K562 (cell line): Measurements from ENCODE around the gene GSG1L2. TPM values are rescaled to one million over a fixed set of nuclear protein-coding genes. Genes with fewer than 3 reads are reported as not detected.

Source experiments
- ATAC-seq: fragments of 200-7000 bp; cut with Tn5 transposase; 3 replicates; pipeline ENCODE4 v1.9.1; 2020; ENCODE audit warnings: moderate library complexity
- BruUV-seq: library from RNA; stranded (reverse); fragments of 400-500 nt; replicated peaks from 2 replicates; lab custom pipeline; 2021; lab: Mats Ljungman, UMichigan
- CTCF ChIA-PET: fragments of 300-600 bp; formaldehyde crosslinking; extraction: SDS; loops from one replicate; lab custom pipeline; 2021; ENCODE audit warnings: low intra/inter-chr PET ratio; lab: Yijun Ruan, JAX
- POLR2A ChIA-PET: fragments of 300-600, 350-650 bp; sonication (Branson Sonifier 250); formaldehyde crosslinking; extraction: SDS; loops from one replicate; lab custom pipeline; 2021; ENCODE audit warnings: antibody characterized with exemption, inconsistent platforms; lab: Yijun Ruan, JAX
- DNase-seq, 4 experiments: peaks; one replicate each; pipeline versions ENCODE4 v3.0.0 to v3.0.0-alpha.2; 2011 to 2018; ENCODE audit warnings: low spot score in 3 of 4, mixed read lengths in 3 of 4; ENCODE audit errors: extremely low read depth in 1 of 4
- FAIRE-seq: peaks from 2 replicates; lab custom pipeline; 2011; peaks lifted over from hg19 to GRCh38; lab: Jason Lieb, UNC
- H2AFZ ChIP-seq: 2 replicates; pipeline ENCODE4 v1.6.0; 2011; ENCODE audit warnings: low read depth, low read length, control low read depth, inconsistent platforms
- H3K27ac ChIP-seq: fragments of 200-600 bp; 3 replicates; pipeline ENCODE4 v1.8.0; 2011; ENCODE audit warnings: low read depth, mild to moderate bottlenecking, control low read depth, inconsistent platforms, low read length, moderate library complexity, mixed read lengths; ENCODE audit errors: extremely low read depth
- H3K27me3 ChIP-seq, 2 experiments: fragments of 300-600 bp in 1 of 2; 2 replicates in 1 of 2; 3 replicates in 1 of 2; pipeline versions ENCODE4 v1.6.0 to v1.8.0; 2011; ENCODE audit warnings: inconsistent platforms in 2 of 2, low read length in 2 of 2, mild to moderate bottlenecking in 1 of 2, mixed read lengths in 1 of 2, moderate library complexity in 1 of 2; ENCODE audit not compliant: control insufficient read depth in 2 of 2, insufficient read depth in 2 of 2
- H3K36me3 ChIP-seq: fragments of 300-600 bp; 3 replicates; pipeline ENCODE4 v1.8.0; 2011; ENCODE audit warnings: mild to moderate bottlenecking, low read length, inconsistent platforms; ENCODE audit not compliant: control insufficient read depth, insufficient read depth
- H3K4me1 ChIP-seq, 2 experiments: fragments of 200-600 bp in 1 of 2; replicated peaks in 1 of 2; 2 replicates in 1 of 2; 3 replicates in 1 of 2; pipeline versions ENCODE4 v1.5.1 to v1.8.0; 2011; ENCODE audit warnings: inconsistent platforms in 2 of 2, low read length in 2 of 2, mild to moderate bottlenecking in 1 of 2, mixed read lengths in 1 of 2, moderate library complexity in 1 of 2; ENCODE audit not compliant: control insufficient read depth in 2 of 2, insufficient read depth in 2 of 2
- H3K4me2 ChIP-seq: 2 replicates; pipeline ENCODE4 v1.6.1; 2011; ENCODE audit warnings: low read length, control low read depth, inconsistent platforms, mixed read lengths; ENCODE audit not compliant: insufficient read depth
- H3K4me3 ChIP-seq: fragments of 200-600 bp; sonication (generic), shearing (Covaris generic); 2 replicates; pipeline ENCODE4 v1.5.1; 2016; ENCODE audit warnings: control low read depth, inconsistent platforms
- H3K79me2 ChIP-seq: fragments of 200-600 bp; 3 replicates; pipeline ENCODE4 v1.8.0; 2011; ENCODE audit warnings: low read length, inconsistent platforms; ENCODE audit not compliant: control insufficient read depth, insufficient read depth
- H3K9ac ChIP-seq, 2 experiments: 2 replicates each; pipeline versions ENCODE4 v1.6.0 to v1.6.1; 2011; ENCODE audit warnings: low read depth in 2 of 2, low read length in 2 of 2, control low read depth in 1 of 2, inconsistent platforms in 1 of 2, mild to moderate bottlenecking in 1 of 2, mixed read lengths in 1 of 2; ENCODE audit not compliant: insufficient read depth in 1 of 2
- H3K9me1 ChIP-seq: one replicate; pipeline ENCODE4 v1.6.0; 2011; ENCODE audit warnings: inconsistent platforms, mild to moderate bottlenecking, low read length, moderate library complexity; ENCODE audit not compliant: control insufficient read depth, insufficient read depth
- H3K9me3 ChIP-seq: replicated peaks from 2 replicates; pipeline ENCODE4 v1.5.1; 2011; ENCODE audit warnings: low read depth, low read length, inconsistent platforms; ENCODE audit not compliant: control insufficient read depth, insufficient read depth
- H4K20me1 ChIP-seq: replicated peaks from 2 replicates; pipeline ENCODE4 v1.6.1; 2011; ENCODE audit warnings: low read length, inconsistent platforms, mixed read lengths; ENCODE audit not compliant: control insufficient read depth, insufficient read depth
- CBX5 ChIP-seq: IDR thresholded peaks from 2 replicates; pipeline ENCODE4 v1.6.1; 2014; ENCODE audit warnings: low read depth, borderline replicate concordance
- CHAMP1 ChIP-seq: fragments of 450-650 bp; IDR thresholded peaks from 2 replicates; pipeline ENCODE4 v1.6.1; 2016; ENCODE audit warnings: mild to moderate bottlenecking
- HDAC1 ChIP-seq, 2 experiments: fragments of 450-650 bp; IDR thresholded peaks; 2 replicates each; pipeline ENCODE4 v1.6.1; 2016 to 2017; ENCODE audit warnings: inconsistent platforms in 1 of 2, mild to moderate bottlenecking in 1 of 2, moderate library complexity in 1 of 2
- KDM1A ChIP-seq, 2 experiments: fragments of 450-650 bp; IDR thresholded peaks; 2 replicates each; pipeline ENCODE4 v1.6.1; 2016; ENCODE audit warnings: mild to moderate bottlenecking in 2 of 2
- MAX ChIP-seq: sonication (generic); formaldehyde crosslinking; IDR thresholded peaks from 2 replicates; pipeline ENCODE4 v1.9.0; 2022; ENCODE audit warnings: mild to moderate bottlenecking, missing genetic modification reagents
- MBD2 ChIP-seq: sonication (generic); IDR thresholded peaks from 2 replicates; pipeline ENCODE4 v1.6.1; 2016; ENCODE audit warnings: low read depth, borderline replicate concordance
- MCM7 ChIP-seq, 2 experiments: fragments of 450-650 bp; IDR thresholded peaks; 2 replicates each; pipeline ENCODE4 v1.6.1; 2016 to 2018
- MED1 ChIP-seq: sonication (generic); formaldehyde crosslinking; IDR thresholded peaks from 2 replicates; pipeline ENCODE4 v1.8.1; 2023; ENCODE audit warnings: missing genetic modification reagents, borderline replicate concordance
- TBP ChIP-seq: optimal IDR thresholded peaks from 2 replicates; pipeline ENCODE3; 2011; ENCODE audit warnings: low read depth, low read length, improper control_type of control experiment
- TSHZ1 ChIP-seq: fragments of 250-450 bp; sonication (Bioruptor Pico); IDR thresholded peaks from 2 replicates; pipeline ENCODE4 v1.4.0; 2020; ENCODE audit warnings: mild to moderate bottlenecking, moderate library complexity
- ZNF217 ChIP-seq: sonication (generic); formaldehyde crosslinking; IDR thresholded peaks from 2 replicates; pipeline ENCODE4 v1.8.0; 2022; ENCODE audit warnings: mild to moderate bottlenecking, missing genetic modification reagents
- ZNF316 ChIP-seq: fragments of 450-650 bp; IDR thresholded peaks from 2 replicates; pipeline ENCODE4 v1.6.1; 2016
- ZNF445 ChIP-seq: fragments of 250-450 bp; sonication (Bioruptor Pico); IDR thresholded peaks from 2 replicates; pipeline ENCODE4 v1.4.0; 2020; ENCODE audit warnings: low read depth, mild to moderate bottlenecking, moderate library complexity
- WGBS: fragments of 100-300 bp; shearing (Covaris generic); methylation state at CpG from one replicate; pipeline ENCODE4 v1.1.6; 2016; ENCODE audit warnings: low coverage, mixed read lengths; ENCODE audit not compliant: insufficient coverage; ENCODE audit errors: missing lambda C conversion rate; 5-methylcytosine and 5-hydroxymethylcytosine counted together
- in situ Hi-C: fragments of 300-500 bp; cut with MboI; formaldehyde crosslinking; loops from 4 replicates; pipeline ENCODE4 v1.15.0; 2018; ENCODE audit warnings: inconsistent platforms, mixed read lengths
- intact Hi-C: fragments of 100-400 bp; cut with micrococcal nuclease; formaldehyde crosslinking; loops from 2 replicates; pipeline ENCODE4 v1.14.2; 2022
- polyA plus RNA-seq, 8 experiments: library from polyadenylated mRNA; depleted of rRNA in 4 of 8; stranded (reverse) in 5 of 8; unstranded in 3 of 8; fragments of >200 nt; fragmentation: Nextera tagmentation in 2 of 8; fragmentation: Illumina TruSeq in 1 of 8; extraction: Ambion mirVana in 2 of 8; extraction: Trizol in 1 of 8; gene quantifications; 2 replicates each; pipeline versions ENCODE4 v1.2.1 to v1.2.3, GENCODE V29; 2011 to 2014; ENCODE audit warnings: inconsistent platforms in 1 of 8, missing spikeins in 1 of 8
- total RNA-seq, 7 experiments: library from RNA; depleted of rRNA in 6 of 7; stranded (reverse); fragments of >200 nt in 6 of 7; fragmentation: Illumina TruSeq in 2 of 7; extraction: Trizol in 2 of 7; gene quantifications; 2 replicates each; pipeline versions ENCODE4 v1.2.1 to v1.2.3, GENCODE V29; 2011 to 2021; ENCODE audit warnings: low replicate concordance in 1 of 7

Gene GSG1L2
- total and polyA plus RNA-seq, 9 of the 15 experiments (the other 6 are each of a cell fraction or from before 2014, with no cell fraction given), result not detected

- Histone ChIP-seq H3K4me3 (no peak overlapping the region), H3K4me1 (no peaks in the 10 kb centered on the region), H4K20me1 (no peaks in the 10 kb centered on the region), H3K27me3 (no peaks in the 10 kb centered on the region; a peak in 1 of 5 replicates), H3K4me2 (no peak overlapping the region), H3K9ac (no peak overlapping the region), H3K79me2 (no peaks in the 10 kb centered on the region), H3K27ac (no peak overlapping the region), H3K9me3 (no peaks in the 10 kb centered on the region), H2AFZ (no peak overlapping the region), H3K36me3 (no peaks in the 10 kb centered on the region), H3K9me1 (no peaks in the 10 kb centered on the region)
- POLR2A ChIA-PET, result interaction anchor here (0.6 kb wide), 1 partner anchor 1180 kb away, joined by 3 read pairs; no protein-coding TSS in a partner anchor
- DNase-seq, result no peak
- BruUV-seq, result no TSS peak
- in situ Hi-C loops, result no loop called here
- WGBS, result 0% methylated on average over 4 of the region's 4 CpGs
- CTCF ChIA-PET, result no interaction called here
- no peak for FAIRE-seq
- no peak for ATAC-seq
- intact Hi-C loops, result no loop called here
- TF ChIP-seq CBX5 (no peak), MAX (CRISPR knock-in tag) (no peak), TSHZ1 (CRISPR knock-in tag) (no peak), ZNF217 (CRISPR knock-in tag) (no peak), KDM1A (IDR thresholded peaks at IDR 0.05) (no peak), MBD2 (no peak), MCM7 (IDR thresholded peaks at IDR 0.05) (no peak), CHAMP1 (no peak), ZNF316 (no peak), ZNF445 (CRISPR knock-in tag) (no peak), HDAC1 (IDR thresholded peaks at IDR 0.05) (no peak), MED1 (CRISPR knock-in tag) (no peak), TBP (no peak)
These were observed 11.6 kb downstream of the GSG1L2 start for GRCh38 chr17:9810100-9810949.
